SK-N-SH treated with all-trans-retinoic acid at 6 μM for 48 hours (cell line): Measurements from ENCODE around the gene PDZD2.

Experiments used
- ATAC-seq: fragments of 200-7000 bp; cut with Tn5 transposase; 3 replicates; pipeline ENCODE4 v1.9.1; 2020; ENCODE audit warnings: mild to moderate bottlenecking, moderate library complexity
- BACH2 ChIP-seq: fragments of 250-450 bp; sonication (Bioruptor Pico); IDR thresholded peaks from 2 replicates; pipeline ENCODE4 v1.9.0; 2021; ENCODE audit warnings: mild to moderate bottlenecking, borderline replicate concordance
- GLIS3 ChIP-seq: fragments of 250-450 bp; sonication (Bioruptor Pico); IDR thresholded peaks from 2 replicates; pipeline ENCODE4 v1.5.0; 2020; ENCODE audit warnings: mild to moderate bottlenecking, moderate library complexity
- ISL1 ChIP-seq: fragments of 250-450 bp; sonication (Bioruptor Pico); IDR thresholded peaks from 2 replicates; pipeline ENCODE4 v2.1.2; 2022; ENCODE audit warnings: mild to moderate bottlenecking, moderate library complexity
- PPARA ChIP-seq: fragments of 250-450 bp; sonication (Bioruptor Pico); IDR thresholded peaks from 2 replicates; pipeline ENCODE4 v1.5.0; 2020; ENCODE audit warnings: mild to moderate bottlenecking, borderline replicate concordance
- SNAI2 ChIP-seq: fragments of 250-450 bp; sonication (Bioruptor Pico); IDR thresholded peaks from 2 replicates; pipeline ENCODE4 v1.5.0; 2020; ENCODE audit warnings: mild to moderate bottlenecking, moderate library complexity
- TCF4 ChIP-seq: fragments of 250-450 bp; sonication (Bioruptor Pico); IDR thresholded peaks from 2 replicates; pipeline ENCODE4 v1.8.0; 2021; ENCODE audit warnings: mild to moderate bottlenecking, moderate library complexity, borderline replicate concordance
- ZC3H10 ChIP-seq: fragments of 250-450 bp; sonication (Bioruptor Pico); IDR thresholded peaks from 2 replicates; pipeline ENCODE4 v1.5.1; 2021; ENCODE audit warnings: mild to moderate bottlenecking, moderate library complexity
- ZFP3 ChIP-seq: fragments of 250-450 bp; sonication (Bioruptor Pico); IDR thresholded peaks from 2 replicates; pipeline ENCODE4 v1.5.0; 2020; ENCODE audit warnings: mild to moderate bottlenecking, moderate library complexity
- ZFP30 ChIP-seq: fragments of 450-650 bp; formaldehyde crosslinking; IDR thresholded peaks from 2 replicates; pipeline ENCODE4 v1.5.0; 2022; ENCODE audit warnings: mild to moderate bottlenecking, moderate library complexity
- ZNF565 ChIP-seq: fragments of 450-650 bp; formaldehyde crosslinking; conservative IDR thresholded peaks from 2 replicates; pipeline ENCODE4 v1.5.0; 2020; ENCODE audit warnings: low read depth, mild to moderate bottlenecking, moderate library complexity
- ZNF70 ChIP-seq: fragments of 450-650 bp; formaldehyde crosslinking; IDR thresholded peaks from 2 replicates; pipeline ENCODE4 v1.5.0; 2020; ENCODE audit warnings: mild to moderate bottlenecking, moderate library complexity
- TF ChIP-seq, protein P1 (sequence below): fragments of 250-450 bp; sonication (Bioruptor Pico); IDR thresholded peaks from 2 replicates; pipeline ENCODE4 v1.8.0; 2020; ENCODE audit warnings: mild to moderate bottlenecking, moderate library complexity, borderline replicate concordance
- TF ChIP-seq, protein P2 (sequence below): fragments of 250-450 bp; sonication (Bioruptor Pico); IDR thresholded peaks from 2 replicates; pipeline ENCODE4 v1.5.0; 2020; ENCODE audit warnings: mild to moderate bottlenecking, moderate library complexity
- TF ChIP-seq, protein P3 (sequence below): fragments of 250-450 bp; sonication (Bioruptor Pico); IDR thresholded peaks from 2 replicates; pipeline ENCODE4 v1.5.1; 2021; ENCODE audit warnings: mild to moderate bottlenecking, moderate library complexity
- TF ChIP-seq, protein P4 (sequence below): fragments of 250-450 bp; sonication (Bioruptor Pico); IDR thresholded peaks from 2 replicates; pipeline ENCODE4 v1.8.0; 2021; ENCODE audit warnings: low read depth, mild to moderate bottlenecking, moderate library complexity, borderline replicate concordance

PDZD2 gene

DNA sequence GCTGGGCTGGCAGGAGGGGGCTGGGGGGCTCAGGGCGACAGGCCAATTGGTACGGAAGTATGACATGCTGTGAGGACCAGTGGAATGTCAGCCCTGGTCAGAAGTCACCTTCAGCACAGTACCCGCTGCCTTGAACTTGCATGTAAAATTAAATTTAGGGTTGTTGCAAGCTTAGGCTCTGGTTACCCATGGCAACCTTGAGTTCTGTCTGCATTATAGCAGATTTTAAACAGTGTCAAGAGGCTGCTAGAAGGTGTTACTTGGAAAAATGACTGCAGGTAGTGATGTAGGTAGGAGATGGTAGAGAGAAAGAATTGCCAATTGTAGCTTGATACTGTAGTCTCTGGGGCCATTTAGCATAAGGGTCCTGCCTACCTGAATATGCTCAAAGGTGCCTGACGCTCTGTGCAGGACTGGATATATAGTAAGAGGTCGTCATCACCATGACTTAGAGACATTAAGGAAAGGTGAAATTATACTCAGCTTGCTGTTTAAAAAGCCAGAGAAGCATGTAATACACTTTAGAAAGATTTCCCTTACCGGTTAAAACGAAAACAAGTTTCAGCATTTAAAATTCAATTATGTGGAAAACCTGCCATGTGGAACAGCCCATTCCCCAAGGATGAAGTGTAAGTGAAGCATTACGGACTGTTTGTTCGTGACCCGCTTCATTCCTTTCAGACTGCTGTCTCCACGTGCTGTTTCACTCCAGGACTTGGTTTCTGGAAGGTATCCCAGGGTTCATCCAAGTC lies 169.0 kb downstream of the PDZD2 start (continued):
- TF ChIP-seq TCF4 (CRISPR knock-in tag) = no peak
- TF ChIP-seq PPARA (CRISPR knock-in tag) = no peak
- no peak for TF ChIP-seq SNAI2 (CRISPR knock-in tag)
- no peak for TF ChIP-seq ZC3H10
- TF ChIP-seq GLIS3 = no peak
- no peak for TF ChIP-seq BACH2 (CRISPR knock-in tag)
- no peak for TF ChIP-seq ZFP30 (CRISPR knock-in tag)
- TF ChIP-seq, protein P1, sequence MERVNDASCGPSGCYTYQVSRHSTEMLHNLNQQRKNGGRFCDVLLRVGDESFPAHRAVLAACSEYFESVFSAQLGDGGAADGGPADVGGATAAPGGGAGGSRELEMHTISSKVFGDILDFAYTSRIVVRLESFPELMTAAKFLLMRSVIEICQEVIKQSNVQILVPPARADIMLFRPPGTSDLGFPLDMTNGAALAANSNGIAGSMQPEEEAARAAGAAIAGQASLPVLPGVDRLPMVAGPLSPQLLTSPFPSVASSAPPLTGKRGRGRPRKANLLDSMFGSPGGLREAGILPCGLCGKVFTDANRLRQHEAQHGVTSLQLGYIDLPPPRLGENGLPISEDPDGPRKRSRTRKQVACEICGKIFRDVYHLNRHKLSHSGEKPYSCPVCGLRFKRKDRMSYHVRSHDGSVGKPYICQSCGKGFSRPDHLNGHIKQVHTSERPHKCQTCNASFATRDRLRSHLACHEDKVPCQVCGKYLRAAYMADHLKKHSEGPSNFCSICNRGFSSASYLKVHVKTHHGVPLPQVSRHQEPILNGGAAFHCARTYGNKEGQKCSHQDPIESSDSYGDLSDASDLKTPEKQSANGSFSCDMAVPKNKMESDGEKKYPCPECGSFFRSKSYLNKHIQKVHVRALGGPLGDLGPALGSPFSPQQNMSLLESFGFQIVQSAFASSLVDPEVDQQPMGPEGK (CRISPR knock-in tag) = no peak
- TF ChIP-seq, protein P2, sequence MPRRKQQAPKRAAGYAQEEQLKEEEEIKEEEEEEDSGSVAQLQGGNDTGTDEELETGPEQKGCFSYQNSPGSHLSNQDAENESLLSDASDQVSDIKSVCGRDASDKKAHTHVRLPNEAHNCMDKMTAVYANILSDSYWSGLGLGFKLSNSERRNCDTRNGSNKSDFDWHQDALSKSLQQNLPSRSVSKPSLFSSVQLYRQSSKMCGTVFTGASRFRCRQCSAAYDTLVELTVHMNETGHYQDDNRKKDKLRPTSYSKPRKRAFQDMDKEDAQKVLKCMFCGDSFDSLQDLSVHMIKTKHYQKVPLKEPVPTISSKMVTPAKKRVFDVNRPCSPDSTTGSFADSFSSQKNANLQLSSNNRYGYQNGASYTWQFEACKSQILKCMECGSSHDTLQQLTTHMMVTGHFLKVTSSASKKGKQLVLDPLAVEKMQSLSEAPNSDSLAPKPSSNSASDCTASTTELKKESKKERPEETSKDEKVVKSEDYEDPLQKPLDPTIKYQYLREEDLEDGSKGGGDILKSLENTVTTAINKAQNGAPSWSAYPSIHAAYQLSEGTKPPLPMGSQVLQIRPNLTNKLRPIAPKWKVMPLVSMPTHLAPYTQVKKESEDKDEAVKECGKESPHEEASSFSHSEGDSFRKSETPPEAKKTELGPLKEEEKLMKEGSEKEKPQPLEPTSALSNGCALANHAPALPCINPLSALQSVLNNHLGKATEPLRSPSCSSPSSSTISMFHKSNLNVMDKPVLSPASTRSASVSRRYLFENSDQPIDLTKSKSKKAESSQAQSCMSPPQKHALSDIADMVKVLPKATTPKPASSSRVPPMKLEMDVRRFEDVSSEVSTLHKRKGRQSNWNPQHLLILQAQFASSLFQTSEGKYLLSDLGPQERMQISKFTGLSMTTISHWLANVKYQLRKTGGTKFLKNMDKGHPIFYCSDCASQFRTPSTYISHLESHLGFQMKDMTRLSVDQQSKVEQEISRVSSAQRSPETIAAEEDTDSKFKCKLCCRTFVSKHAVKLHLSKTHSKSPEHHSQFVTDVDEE (CRISPR knock-in tag) = no peak

DNA sequence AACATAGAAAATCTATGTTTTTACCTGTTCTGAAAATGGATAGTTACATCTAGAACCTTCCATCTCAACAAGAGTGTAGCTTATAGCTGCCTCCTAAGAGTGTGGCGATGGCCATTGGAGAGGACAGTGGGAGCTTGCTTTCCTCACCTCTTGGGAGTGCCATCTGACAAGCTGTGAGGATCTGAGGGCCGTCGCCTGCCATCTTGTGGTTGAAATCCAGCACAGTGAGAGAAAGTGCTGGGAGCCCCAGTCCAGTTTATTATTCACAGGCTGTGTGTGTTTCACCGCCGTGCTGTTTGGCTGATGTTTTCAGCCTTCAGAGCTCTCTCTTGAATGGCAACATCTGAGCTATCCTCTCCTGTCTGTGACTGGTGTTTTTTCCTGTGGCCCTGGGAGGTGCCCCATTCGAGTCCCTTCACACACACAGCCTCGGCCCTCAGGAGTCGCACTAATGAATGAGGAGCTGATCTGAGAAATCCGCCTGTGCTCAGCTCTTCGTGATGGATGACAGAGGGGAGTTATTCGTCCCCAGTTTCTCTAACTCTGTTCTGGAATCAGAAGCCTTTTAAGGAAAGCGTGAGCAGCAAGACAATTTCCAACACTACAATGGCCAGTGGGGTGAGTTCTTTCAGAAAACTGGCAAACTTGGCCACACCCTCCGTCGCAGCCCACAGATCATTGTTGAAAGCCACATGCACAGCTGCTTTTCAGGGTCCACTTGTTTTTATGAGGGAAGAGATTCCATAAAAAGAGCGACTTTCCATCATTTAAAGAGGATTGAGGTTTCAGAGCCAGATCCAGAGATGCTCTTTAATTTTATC lies 170.3 kb downstream of the PDZD2 start:
- TF ChIP-seq BACH2 (CRISPR knock-in tag) (no peak), GLIS3 (no peak), ZNF70 (CRISPR knock-in tag) (no peak), ZNF565 (no peak), ZFP3 (CRISPR knock-in tag) (no peak)
- TF ChIP-seq, protein P3, sequence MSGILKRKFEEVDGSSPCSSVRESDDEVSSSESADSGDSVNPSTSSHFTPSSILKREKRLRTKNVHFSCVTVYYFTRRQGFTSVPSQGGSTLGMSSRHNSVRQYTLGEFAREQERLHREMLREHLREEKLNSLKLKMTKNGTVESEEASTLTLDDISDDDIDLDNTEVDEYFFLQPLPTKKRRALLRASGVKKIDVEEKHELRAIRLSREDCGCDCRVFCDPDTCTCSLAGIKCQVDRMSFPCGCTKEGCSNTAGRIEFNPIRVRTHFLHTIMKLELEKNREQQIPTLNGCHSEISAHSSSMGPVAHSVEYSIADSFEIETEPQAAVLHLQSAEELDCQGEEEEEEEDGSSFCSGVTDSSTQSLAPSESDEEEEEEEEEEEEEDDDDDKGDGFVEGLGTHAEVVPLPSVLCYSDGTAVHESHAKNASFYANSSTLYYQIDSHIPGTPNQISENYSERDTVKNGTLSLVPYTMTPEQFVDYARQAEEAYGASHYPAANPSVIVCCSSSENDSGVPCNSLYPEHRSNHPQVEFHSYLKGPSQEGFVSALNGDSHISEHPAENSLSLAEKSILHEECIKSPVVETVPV = no peak
- TF ChIP-seq, protein P2 (CRISPR knock-in tag) = no peak
- peak; percentile 98 for ATAC-seq

DNA sequence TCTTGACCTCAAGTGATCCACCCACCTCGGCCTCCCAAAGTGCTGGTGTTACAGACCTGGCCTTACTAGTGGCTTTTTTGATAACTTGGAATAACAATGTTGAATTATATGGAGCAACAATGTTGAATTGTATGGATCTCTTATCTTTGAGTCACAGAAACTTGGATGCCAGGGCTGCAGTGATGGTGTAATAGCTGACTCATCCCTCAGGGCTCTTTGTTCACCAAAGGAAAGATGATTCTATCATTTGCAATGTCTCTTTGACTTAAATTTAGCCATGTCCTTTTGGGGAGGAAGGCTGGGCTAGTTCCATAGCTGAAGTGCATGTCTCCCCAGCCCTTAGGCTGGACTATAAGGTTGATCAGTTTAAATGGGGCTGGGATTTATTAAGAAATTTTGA lies 172.3 kb downstream of the PDZD2 start:
- ATAC-seq = peak; percentile 49; the same call in 2 of the 3 replicates
- TF ChIP-seq ZFP3 (CRISPR knock-in tag) (0 out of 2 replicates have a peak, but pooled peaks have one; percentile 66), ISL1 (peak; percentile 51; the same call in 1 of the 2 replicates), PPARA (CRISPR knock-in tag) (no peak)
- TF ChIP-seq, protein P4, sequence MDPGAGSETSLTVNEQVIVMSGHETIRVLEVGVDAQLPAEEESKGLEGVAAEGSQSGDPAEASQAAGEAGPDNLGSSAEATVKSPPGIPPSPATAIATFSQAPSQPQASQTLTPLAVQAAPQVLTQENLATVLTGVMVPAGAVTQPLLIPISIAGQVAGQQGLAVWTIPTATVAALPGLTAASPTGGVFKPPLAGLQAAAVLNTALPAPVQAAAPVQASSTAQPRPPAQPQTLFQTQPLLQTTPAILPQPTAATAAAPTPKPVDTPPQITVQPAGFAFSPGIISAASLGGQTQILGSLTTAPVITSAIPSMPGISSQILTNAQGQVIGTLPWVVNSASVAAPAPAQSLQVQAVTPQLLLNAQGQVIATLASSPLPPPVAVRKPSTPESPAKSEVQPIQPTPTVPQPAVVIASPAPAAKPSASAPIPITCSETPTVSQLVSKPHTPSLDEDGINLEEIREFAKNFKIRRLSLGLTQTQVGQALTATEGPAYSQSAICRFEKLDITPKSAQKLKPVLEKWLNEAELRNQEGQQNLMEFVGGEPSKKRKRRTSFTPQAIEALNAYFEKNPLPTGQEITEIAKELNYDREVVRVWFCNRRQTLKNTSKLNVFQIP = no peak
- TF ChIP-seq, protein P1 (CRISPR knock-in tag) = 0 out of 2 replicates have a peak, but pooled peaks have one; percentile 9
- TF ChIP-seq, protein P3 = no peak
